Endothelial cell of umbilical vein (primary cell): ENCODE results near the gene CUEDC1. TPM values are rescaled to one million over a fixed set of nuclear protein-coding genes. Genes with fewer than 3 reads are reported as not detected.

Experiments
- BruUV-seq: library from RNA; stranded (reverse); fragments of 400-500 nt; replicated peaks from 2 replicates; lab custom pipeline; 2021; lab: Mats Ljungman, UMichigan
- CTCF ChIA-PET: fragments of 300-600, 350-600 bp; sonication (Branson Sonifier 250); formaldehyde crosslinking; loops from one replicate; lab custom pipeline; 2021; ENCODE audit warnings: antibody characterized with exemption, inconsistent platforms; lab: Charles Lee
- POLR2A ChIA-PET: fragments of 300-600, 350-600 bp; sonication (Branson Sonifier 250); formaldehyde crosslinking; loops from one replicate; lab custom pipeline; 2021; ENCODE audit warnings: antibody characterized with exemption, inconsistent platforms; lab: Charles Lee
- DNase-seq: peaks from one replicate; pipeline ENCODE4 v3.0.0-alpha.2; 2011; ENCODE audit warnings: low read depth, low spot score
- FAIRE-seq: peaks from 2 replicates; lab custom pipeline; 2011; peaks lifted over from hg19 to GRCh38; lab: Jason Lieb, UNC
- H2AFZ ChIP-seq: 2 replicates; pipeline ENCODE4 v1.6.0; 2012; ENCODE audit warnings: low read depth, low read length, control low read depth, inconsistent platforms
- H3K27ac ChIP-seq: 2 replicates; pipeline ENCODE4 v1.5.1; 2011; ENCODE audit warnings: low read depth, mild to moderate bottlenecking, control low read depth, low read length, moderate library complexity; ENCODE audit not compliant: insufficient read depth
- H3K27me3 ChIP-seq, 2 experiments: 2 replicates each; pipeline versions ENCODE4 v1.6.0 to v1.6.1; 2011; ENCODE audit warnings: low read length in 2 of 2, mixed read lengths in 1 of 2; ENCODE audit not compliant: control insufficient read depth in 2 of 2, insufficient read depth in 2 of 2
- H3K36me3 ChIP-seq, 2 experiments: 2 replicates in 1 of 2; 3 replicates in 1 of 2; pipeline ENCODE4 v1.5.1; 2011; ENCODE audit warnings: low read length in 2 of 2, mild to moderate bottlenecking in 1 of 2, moderate library complexity in 1 of 2; ENCODE audit not compliant: control insufficient read depth in 2 of 2, insufficient read depth in 2 of 2; ENCODE audit errors: extremely low read depth in 1 of 2
- H3K4me1 ChIP-seq: 3 replicates; pipeline ENCODE4 v1.5.1; 2011; ENCODE audit warnings: mild to moderate bottlenecking, low read length; ENCODE audit not compliant: control insufficient read depth, insufficient read depth; ENCODE audit errors: extremely low read depth
- H3K4me2 ChIP-seq: 2 replicates; pipeline ENCODE4 v1.6.1; 2011; ENCODE audit warnings: low read length, control low read depth, mixed read lengths; ENCODE audit not compliant: insufficient read depth
- H3K4me3 ChIP-seq, 3 experiments: fragments of 200-600 bp in 1 of 3; sonication (generic), shearing (Covaris generic) in 1 of 3; replicated peaks in 1 of 3; 2 replicates each; pipeline ENCODE4 v1.5.1; 2011 to 2016; ENCODE audit warnings: control low read depth in 3 of 3, low read length in 3 of 3, mild to moderate bottlenecking in 2 of 3, inconsistent platforms in 1 of 3, low read depth in 1 of 3, moderate library complexity in 1 of 3; ENCODE audit not compliant: insufficient read depth in 1 of 3
- H3K79me2 ChIP-seq: 2 replicates; pipeline ENCODE4 v1.6.0; 2012; ENCODE audit warnings: low read length, inconsistent platforms; ENCODE audit not compliant: control insufficient read depth, insufficient read depth
- H3K9ac ChIP-seq: replicated peaks from 2 replicates; pipeline ENCODE3; 2011; ENCODE audit warnings: low read length, control low read depth; ENCODE audit not compliant: insufficient read depth; ENCODE audit errors: extremely low read depth
- H3K9me1 ChIP-seq: replicated peaks from 3 replicates; pipeline ENCODE4 v1.6.0; 2011; ENCODE audit warnings: mild to moderate bottlenecking, low read length; ENCODE audit not compliant: control insufficient read depth, insufficient read depth; ENCODE audit errors: extremely low read depth
- H3K9me3 ChIP-seq: replicated peaks from 2 replicates; pipeline ENCODE4 v1.5.1; 2012; ENCODE audit warnings: low read length, inconsistent platforms; ENCODE audit not compliant: control insufficient read depth, insufficient read depth
- H4K20me1 ChIP-seq: replicated peaks from 2 replicates; pipeline ENCODE3; 2011; ENCODE audit warnings: mild to moderate bottlenecking, low read length; ENCODE audit not compliant: control insufficient read depth, insufficient read depth; ENCODE audit errors: extremely low read depth
- EZH2 ChIP-seq: IDR thresholded peaks from 2 replicates; pipeline ENCODE4 v1.6.1; 2012; ENCODE audit warnings: borderline replicate concordance, low read depth, mild to moderate bottlenecking, moderate library complexity, low read length, inconsistent platforms; ENCODE audit not compliant: severe bottlenecking
- FOS ChIP-seq: IDR thresholded peaks from 2 replicates; pipeline ENCODE4 v1.6.1; 2011; ENCODE audit warnings: mild to moderate bottlenecking, low read length, moderate library complexity, borderline replicate concordance; ENCODE audit not compliant: insufficient read depth
- GATA2 ChIP-seq: IDR thresholded peaks from 2 replicates; pipeline ENCODE4 v1.7.0; 2011; ENCODE audit warnings: low read depth, mild to moderate bottlenecking, moderate library complexity, mixed read lengths, low read length; ENCODE audit not compliant: insufficient read length, insufficient read depth
- JUN ChIP-seq: IDR thresholded peaks from 2 replicates; pipeline ENCODE4 v1.6.1; 2011; ENCODE audit warnings: borderline replicate concordance, low read depth; ENCODE audit not compliant: insufficient read length, insufficient read depth
- MYC ChIP-seq: IDR thresholded peaks from one replicate; pipeline ENCODE4 v1.6.1; 2011; ENCODE audit warnings: mild to moderate bottlenecking, low read depth, low read length
- POLR2A ChIP-seq: IDR thresholded peaks from 2 replicates; pipeline ENCODE4 v1.6.1; 2012; ENCODE audit warnings: low read depth, mild to moderate bottlenecking, control low read depth, low read length
- POLR2AphosphoS5 ChIP-seq: IDR thresholded peaks from 2 replicates; pipeline ENCODE4 v1.6.1; 2012; ENCODE audit warnings: low read depth, mild to moderate bottlenecking, control low read depth, low read length, moderate library complexity; ENCODE audit not compliant: insufficient read depth
- dilution Hi-C: fragments of 300-500 bp; cut with MboI; formaldehyde crosslinking; loops from one replicate; pipeline ENCODE4 v1.15.0; 2019; ENCODE audit warnings: low sequenced_read_pairs; ENCODE audit not compliant: extremely low pct_ligation_motif_present
- intact Hi-C: fragments of 100-400 bp; cut with micrococcal nuclease; formaldehyde crosslinking; loops from one replicate; pipeline ENCODE4 v1.10.0; 2022
- polyA plus RNA-seq, 4 experiments: library from polyadenylated mRNA; depleted of rRNA in 3 of 4; stranded (reverse) in 3 of 4; unstranded in 1 of 4; fragments of >200 nt; gene quantifications; 2 replicates each; pipeline versions ENCODE4 v1.2.1 to v1.2.3, GENCODE V29; 2011 to 2012; ENCODE audit warnings: missing spikeins in 1 of 4
- total RNA-seq: library from RNA; stranded (reverse); gene quantifications from 2 replicates; pipeline ENCODE4 v1.2.3, GENCODE V29; 2021
- TF ChIP-seq, protein P1 (sequence below), 2 donors: IDR thresholded peaks; 1 replicate in 1 of 2; 2 replicates in 1 of 2; pipeline ENCODE4 v1.5.1; 2011; ENCODE audit warnings: low read length in 2 of 2, mild to moderate bottlenecking in 2 of 2, moderate library complexity in 2 of 2, control low read depth in 1 of 2, inconsistent platforms in 1 of 2, low read depth in 1 of 2; ENCODE audit not compliant: insufficient read depth in 1 of 2; ENCODE audit errors: extremely low read depth in 1 of 2
- TF ChIP-seq, protein P2 (sequence below): IDR thresholded peaks from 2 replicates; pipeline ENCODE4 v1.6.1; 2011; ENCODE audit not compliant: insufficient read depth, insufficient read length

The CUEDC1 gene
- total and polyA plus RNA-seq, 2 donors (not counting 3 experiments of a cell fraction or from before 2014, with no cell fraction given) = 15.8 to 27.7 TPM

DNA sequence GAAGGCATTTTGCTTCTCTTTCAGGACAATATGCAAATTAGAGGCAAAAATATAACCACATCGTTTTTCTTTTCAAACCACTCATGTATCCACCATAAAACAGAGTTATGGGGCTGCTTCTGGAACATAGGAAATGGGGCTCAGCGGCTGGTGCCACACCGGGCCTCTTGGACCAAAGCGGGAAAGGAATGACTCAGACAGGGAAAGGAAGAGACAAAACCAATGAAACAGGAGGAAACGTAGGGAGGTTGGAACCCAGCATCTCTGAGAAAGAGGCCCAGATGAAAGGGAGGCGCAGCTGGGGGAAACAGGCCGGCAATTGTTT is 28.5 kb downstream of the CUEDC1 start:
- no TSS peak for BruUV-seq
- FAIRE-seq (peak; percentile 83), DNase-seq (peak; percentile 28)
- dilution Hi-C loops (no loop called here), intact Hi-C loops (no loop called here)
- no peaks in the 10 kb centered on the region for H4K20me1 ChIP-seq
- no peak overlapping the region for H3K4me3 ChIP-seq
- no peaks in the 10 kb centered on the region for H3K27me3 ChIP-seq
- H3K27ac ChIP-seq = no peak overlapping the region
- TF ChIP-seq MYC (no peak), FOS (peak; percentile 53)
- H3K79me2 ChIP-seq = no peaks in the 10 kb centered on the region
- H3K36me3 ChIP-seq = no peaks in the 10 kb centered on the region
- no peaks in the 10 kb centered on the region for H3K9me1 ChIP-seq
- no peak overlapping the region for H3K9ac ChIP-seq
- no peak overlapping the region for H2AFZ ChIP-seq
- CTCF ChIA-PET = interaction anchor here (0.8 to 2.5 kb wide), 10 partner anchors 9 to 73 kb away, joined by 3 to 8 read pairs (median 4); no protein-coding TSS in a partner anchor
- no peak overlapping the region for H3K4me2 ChIP-seq
- H3K4me1 ChIP-seq = peaks cover 26% of the 10 kb centered on the region
- POLR2A ChIA-PET = no interaction called here
- no peaks in the 10 kb centered on the region for H3K9me3 ChIP-seq

DNA sequence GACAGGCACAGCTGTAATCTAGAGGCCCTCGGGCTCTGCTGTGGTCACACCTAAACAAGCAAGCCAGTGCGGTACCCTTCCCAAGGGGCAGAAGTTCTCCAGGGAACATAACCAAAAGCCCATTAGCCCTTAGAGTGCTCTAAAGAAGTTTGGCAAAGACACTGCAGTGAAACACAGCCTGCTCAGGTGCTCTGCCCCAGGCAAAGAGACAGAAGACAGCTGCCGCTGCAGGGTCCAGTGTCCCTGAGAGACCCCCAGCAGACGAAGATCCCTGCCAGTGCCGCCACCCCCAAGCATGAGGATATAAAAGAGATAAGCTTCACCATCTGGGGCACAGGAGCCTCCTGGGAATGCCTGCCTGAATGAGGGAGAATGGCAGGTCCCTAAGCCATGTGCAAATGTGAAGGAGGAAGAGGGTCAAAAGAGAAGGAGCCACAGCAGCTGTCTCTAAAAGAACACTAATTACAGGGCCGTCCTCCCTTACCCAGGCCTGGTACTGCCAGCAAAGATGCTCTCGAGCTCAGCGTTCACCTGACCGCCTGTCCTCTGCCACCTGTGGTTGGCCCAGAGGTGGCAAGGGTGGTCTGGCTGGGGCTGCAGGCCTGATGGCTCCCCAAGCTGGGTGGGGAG is 29.7 kb downstream of the CUEDC1 start:
- no peaks in the 10 kb centered on the region for H3K36me3 ChIP-seq
- CTCF ChIA-PET = interaction anchor here (0.9 to 1.4 kb wide), 2 partner anchors 10 to 47 kb away, joined by 3 read pairs; no protein-coding TSS in a partner anchor
- H3K27me3 ChIP-seq = no peaks in the 10 kb centered on the region
- DNase-seq (no peak), FAIRE-seq (no peak)
- H4K20me1 ChIP-seq = no peaks in the 10 kb centered on the region
- no peak overlapping the region for H3K4me3 ChIP-seq
- peaks cover 14% of the 10 kb centered on the region for H3K4me1 ChIP-seq
- H3K27ac ChIP-seq = no peak overlapping the region
- POLR2A ChIA-PET = no interaction called here
- dilution Hi-C loops = no loop called here
- H3K9me1 ChIP-seq = no peaks in the 10 kb centered on the region
- TF ChIP-seq, protein P1, sequence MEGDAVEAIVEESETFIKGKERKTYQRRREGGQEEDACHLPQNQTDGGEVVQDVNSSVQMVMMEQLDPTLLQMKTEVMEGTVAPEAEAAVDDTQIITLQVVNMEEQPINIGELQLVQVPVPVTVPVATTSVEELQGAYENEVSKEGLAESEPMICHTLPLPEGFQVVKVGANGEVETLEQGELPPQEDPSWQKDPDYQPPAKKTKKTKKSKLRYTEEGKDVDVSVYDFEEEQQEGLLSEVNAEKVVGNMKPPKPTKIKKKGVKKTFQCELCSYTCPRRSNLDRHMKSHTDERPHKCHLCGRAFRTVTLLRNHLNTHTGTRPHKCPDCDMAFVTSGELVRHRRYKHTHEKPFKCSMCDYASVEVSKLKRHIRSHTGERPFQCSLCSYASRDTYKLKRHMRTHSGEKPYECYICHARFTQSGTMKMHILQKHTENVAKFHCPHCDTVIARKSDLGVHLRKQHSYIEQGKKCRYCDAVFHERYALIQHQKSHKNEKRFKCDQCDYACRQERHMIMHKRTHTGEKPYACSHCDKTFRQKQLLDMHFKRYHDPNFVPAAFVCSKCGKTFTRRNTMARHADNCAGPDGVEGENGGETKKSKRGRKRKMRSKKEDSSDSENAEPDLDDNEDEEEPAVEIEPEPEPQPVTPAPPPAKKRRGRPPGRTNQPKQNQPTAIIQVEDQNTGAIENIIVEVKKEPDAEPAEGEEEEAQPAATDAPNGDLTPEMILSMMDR (IDR thresholded peaks at IDR 0.05; ENCODE audit: extremely low read depth in 1 of 2, insufficient read depth in 1 of 2, low read depth in 1 of 2, low read length in 2 of 2) = no peak
- TF ChIP-seq GATA2 (no peak), POLR2A (no peak), POLR2AphosphoS5 (no peak), MYC (no peak), JUN (no peak), FOS (no peak), EZH2 (no peak)
- TF ChIP-seq, protein P2, sequence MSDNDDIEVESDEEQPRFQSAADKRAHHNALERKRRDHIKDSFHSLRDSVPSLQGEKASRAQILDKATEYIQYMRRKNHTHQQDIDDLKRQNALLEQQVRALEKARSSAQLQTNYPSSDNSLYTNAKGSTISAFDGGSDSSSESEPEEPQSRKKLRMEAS = no peak
- H3K9me3 ChIP-seq = no peaks in the 10 kb centered on the region
- no peak overlapping the region for H3K4me2 ChIP-seq
- no peak overlapping the region for H3K9ac ChIP-seq
- intact Hi-C loops = no loop called here
- BruUV-seq = no TSS peak
- no peaks in the 10 kb centered on the region for H3K79me2 ChIP-seq
- H2AFZ ChIP-seq = no peak overlapping the region
